IPS-11a (cell line): ENCODE data around the gene STBD1.
"Not testable (repeated sequence)": the region's sequence is repeated elsewhere in the genome, so short reads cannot be mapped to it uniquely, and the experiment has no call there.

Experiments used
- H3K4me3 ChIP-seq: one replicate; pipeline ENCODE4 v1.5.1; 2013; ENCODE audit warnings: low read depth, low read length, control low read depth

Gene STBD1

DNA sequence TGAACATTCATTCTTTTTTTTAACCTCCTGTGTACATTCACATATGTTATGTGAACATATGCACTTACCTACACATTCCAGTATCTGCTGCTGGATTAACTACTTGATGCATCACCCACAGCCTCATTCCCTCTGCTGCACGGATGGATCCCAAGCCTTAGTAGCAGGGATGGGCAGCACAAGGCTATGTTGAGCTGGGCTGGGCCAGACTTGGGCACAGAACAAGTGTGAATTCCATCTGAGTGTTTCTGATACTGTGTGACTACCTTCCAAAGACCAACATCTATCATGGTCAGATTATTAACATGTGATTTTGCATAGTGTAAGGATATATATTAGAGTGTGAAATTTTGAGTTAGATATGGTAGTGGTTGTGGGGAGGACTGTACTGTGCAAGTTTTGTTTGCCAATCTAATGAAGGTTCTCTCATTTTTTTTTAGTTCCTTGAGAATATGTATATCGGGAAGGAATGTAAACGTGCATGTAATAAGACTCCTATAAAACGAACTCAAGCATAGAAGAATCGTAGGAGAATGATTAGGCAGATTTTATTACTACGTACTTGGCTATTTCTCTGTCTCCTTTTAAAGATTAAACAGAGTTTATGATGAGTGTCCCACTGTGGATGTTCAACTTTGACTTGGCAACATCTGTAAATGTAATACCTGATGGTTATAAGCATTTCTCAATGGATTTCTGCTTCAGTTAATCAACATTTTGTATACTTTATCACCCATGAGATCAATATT, 23.4 kb upstream of the STBD1 start:
- no peak overlapping the region for H3K4me3 ChIP-seq

DNA sequence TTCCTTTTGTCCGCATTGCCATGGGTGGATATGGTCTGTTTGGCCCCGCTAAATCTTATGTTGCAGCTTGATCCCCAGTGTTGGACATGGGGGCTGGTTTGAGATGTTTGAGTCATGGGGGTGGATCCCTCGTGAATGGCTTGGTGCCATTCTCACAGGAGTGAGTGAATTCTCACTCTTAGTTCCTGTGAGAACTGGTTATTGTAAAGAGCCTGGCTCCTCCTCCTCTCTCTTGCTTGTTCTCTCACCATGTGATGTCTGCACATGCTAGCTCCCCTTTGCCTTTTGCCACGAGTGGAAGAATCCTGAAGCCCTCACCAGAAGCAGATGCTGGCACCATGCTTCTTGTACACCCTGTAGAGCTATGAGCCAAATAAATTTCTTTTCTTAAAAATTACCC, 22.6 kb upstream of the STBD1 start:
- H3K4me3 ChIP-seq = no peak overlapping the region

DNA sequence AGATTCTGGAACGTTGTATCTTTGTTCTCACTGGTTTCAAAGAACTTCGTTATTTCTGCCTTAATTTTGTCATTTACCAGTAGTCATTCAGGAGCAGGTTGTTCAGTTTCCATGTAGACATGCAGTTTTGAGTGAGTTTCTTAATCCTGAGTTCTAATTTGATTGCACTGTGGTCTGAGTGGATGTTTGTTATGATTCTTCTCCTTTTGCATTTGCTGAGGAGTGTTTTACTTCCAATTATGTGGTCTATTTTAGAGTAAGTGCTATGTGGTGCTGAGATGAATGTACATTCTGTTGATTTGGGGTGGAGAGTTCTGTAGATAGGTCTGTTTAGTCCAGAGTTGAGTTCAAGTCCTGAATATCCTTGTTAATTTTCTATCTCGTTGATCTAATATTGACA, 18.7 kb upstream of the STBD1 start:
- not testable (repeated sequence) for H3K4me3 ChIP-seq

DNA sequence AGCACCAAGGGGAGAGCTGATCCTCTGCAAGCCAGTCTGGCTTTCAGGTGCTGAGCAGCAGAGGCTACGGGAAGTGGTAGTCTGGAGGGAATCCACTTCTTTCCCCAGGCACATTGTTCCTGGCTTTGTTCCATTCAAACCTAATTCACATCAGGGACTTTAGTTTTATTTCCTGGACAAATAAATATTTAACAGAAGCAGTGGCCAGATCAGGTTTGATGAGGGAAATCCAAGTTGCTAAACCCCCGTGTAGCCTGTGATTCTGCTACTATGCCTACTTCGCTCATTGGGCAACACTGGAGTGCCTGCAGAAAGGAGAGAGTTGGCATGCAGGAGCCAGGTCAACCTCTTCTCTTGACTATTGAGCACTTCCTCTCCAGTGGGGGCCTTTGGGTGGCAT, 13.8 kb upstream of the STBD1 start:
- no peak overlapping the region for H3K4me3 ChIP-seq

DNA sequence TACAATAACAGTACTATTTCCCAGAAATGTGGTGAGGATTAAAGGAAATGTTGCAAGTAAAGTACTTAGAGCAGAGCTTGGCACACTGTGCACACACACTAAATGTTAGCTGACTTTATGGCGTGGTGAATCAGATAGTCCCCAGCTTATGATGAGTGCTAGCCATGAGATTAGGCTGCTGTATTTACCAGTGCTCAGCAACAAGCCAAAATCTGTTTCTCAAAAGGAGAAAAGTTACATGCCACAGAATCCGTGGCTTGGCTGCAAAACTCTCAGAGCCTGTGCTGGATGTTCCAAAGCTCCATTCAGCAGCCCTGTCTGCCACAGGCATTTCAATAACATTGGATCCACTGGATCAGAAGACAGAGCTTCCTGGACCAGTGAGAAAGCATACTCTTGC, 12.8 kb upstream of the STBD1 start:
- no peak overlapping the region for H3K4me3 ChIP-seq

DNA sequence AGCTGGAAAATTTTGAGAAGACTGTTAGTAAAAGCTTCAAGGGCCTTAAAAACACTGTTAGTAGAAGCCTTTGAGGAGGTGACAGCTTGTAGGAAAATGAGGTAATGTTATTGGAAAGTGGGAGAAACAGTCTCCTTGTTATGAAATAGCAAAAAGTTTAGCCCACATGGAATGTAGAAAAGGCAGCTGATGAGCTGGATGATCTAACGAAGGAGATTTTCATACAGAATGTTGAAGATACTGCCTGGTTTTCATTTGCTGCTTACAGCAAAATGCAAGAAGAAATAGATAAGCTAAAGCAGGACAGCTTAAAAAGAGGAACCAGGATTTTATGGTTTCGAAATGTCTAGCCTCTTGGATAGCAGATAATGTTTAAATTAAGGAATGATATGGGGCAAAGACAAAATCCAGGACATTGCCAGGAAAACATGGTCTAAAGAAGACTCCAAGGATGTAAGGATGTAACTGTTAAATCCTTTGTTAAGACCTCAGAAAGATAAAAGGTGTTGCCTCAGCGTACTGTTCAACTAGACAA, 10.2 kb upstream of the STBD1 start:
- no peak overlapping the region for H3K4me3 ChIP-seq

DNA sequence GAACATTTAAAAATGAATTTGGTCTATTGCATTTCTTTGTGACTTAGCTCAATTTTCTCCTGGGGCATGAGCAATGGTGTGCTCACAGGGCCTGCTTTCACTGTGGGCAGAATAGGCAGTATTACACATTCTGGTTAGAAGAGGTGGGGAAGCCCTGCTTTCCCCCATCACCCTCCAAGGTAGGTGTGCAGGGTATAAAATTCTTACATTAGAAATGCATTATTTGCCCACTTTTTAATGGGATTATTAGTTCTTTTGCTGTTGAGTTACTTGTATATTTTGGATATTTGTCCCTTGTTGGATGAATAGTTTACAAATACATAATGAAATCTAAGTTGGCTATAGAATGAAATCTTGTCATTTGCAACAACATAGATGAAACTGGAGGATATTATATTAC, 8.3 kb upstream of the STBD1 start:
- no peak overlapping the region for H3K4me3 ChIP-seq

DNA sequence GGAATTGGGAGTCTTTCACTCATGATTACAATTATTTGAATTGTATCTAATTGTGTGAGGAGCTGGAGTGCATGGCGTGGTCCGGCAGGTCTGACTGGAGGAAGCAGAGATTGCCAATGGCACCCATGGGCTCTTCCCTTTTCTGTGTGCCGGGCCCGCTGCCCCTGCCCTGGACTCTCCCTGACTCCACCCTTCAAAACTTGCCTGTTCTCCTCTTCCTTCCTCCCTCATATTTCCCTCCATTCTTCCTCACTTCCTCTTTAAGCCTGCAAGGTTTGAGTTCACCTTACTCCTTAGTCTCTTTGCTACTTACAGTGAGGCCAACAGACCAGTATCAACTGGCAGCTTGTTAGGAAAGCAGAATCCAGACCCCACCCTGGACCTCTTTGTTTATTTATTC, 6.5 kb upstream of the STBD1 start:
- no peak overlapping the region for H3K4me3 ChIP-seq

DNA sequence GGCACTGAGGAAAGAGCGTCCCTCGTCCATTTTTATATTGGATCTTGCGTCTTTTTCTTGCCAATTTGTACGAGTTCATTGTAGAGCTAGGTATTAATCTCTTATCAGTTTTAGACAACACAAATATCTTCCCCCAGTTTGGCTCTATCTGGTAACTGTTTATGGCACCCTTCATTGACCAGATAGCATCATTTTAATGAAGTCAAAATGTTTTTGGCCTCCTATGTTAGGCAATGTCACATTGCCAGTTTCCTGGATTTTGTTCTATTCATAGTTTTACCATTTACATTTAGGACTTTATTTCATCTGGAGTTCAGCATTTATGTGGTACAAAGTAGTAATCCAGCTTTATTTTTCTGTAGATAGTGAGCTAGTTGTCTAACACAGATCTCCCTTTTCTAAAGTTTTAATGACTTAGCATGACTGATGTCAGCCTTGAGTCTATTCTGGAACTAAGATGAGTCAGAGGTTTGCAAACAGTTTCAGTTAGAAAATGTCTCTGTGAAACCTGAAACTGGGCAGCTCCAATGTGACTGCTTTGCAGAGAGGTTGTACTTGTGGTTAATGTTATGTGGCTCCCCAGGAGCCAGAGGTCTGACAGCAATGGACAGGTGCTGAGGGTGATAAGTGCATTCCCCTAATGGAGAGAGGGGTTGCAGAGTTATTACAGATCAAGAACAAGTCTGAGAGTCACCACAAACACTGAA, 5.3 kb upstream of the STBD1 start:
- no peak overlapping the region for H3K4me3 ChIP-seq

DNA sequence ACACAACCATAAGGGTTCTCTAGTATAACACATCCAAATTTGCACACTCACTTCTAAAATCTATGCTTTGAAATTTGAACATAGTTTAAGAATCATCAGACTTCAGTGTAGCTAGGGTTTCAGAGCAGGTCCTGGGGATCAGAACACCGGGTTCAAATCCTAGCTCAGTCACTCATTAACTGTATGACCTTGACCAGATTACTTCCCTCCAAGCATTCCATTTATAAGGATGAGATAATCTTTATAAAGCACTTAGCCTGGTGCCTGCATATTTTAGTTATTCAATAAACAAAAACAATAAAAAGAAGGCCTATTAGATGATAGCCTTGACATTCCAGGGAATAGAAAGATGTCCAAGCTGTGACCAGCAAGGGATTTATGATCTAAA, 4.8 kb upstream of the STBD1 start:
- no peak overlapping the region for H3K4me3 ChIP-seq

DNA sequence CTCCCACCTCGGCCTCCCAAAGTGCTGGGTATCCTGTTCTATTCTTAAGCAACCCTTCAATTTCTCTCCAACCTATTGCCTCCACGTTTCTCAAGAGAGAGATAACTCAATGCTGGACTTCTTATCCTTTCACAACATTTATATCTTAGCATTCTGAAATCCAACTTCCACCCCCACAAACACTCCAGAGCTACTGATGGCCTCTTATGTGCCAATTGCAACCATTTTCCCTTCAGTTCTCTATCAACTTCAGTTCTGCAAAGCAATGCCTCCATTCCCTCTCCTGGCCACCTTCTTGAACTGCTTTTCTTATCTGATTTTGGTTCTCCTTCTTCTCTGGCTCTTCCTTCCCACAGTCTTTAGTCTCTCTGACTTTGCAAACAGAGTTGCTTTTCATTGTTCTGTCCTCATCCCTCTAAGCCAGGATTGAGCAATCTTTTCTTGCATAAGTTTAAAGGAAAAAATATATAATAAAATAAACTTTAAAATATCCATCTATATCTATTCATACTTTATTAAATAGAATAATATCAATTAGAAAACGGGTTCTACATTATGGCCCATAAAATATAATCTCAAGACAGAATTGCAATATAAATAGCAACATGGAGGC, 3.6 kb upstream of the STBD1 start:
- H3K4me3 ChIP-seq = no peak overlapping the region

DNA sequence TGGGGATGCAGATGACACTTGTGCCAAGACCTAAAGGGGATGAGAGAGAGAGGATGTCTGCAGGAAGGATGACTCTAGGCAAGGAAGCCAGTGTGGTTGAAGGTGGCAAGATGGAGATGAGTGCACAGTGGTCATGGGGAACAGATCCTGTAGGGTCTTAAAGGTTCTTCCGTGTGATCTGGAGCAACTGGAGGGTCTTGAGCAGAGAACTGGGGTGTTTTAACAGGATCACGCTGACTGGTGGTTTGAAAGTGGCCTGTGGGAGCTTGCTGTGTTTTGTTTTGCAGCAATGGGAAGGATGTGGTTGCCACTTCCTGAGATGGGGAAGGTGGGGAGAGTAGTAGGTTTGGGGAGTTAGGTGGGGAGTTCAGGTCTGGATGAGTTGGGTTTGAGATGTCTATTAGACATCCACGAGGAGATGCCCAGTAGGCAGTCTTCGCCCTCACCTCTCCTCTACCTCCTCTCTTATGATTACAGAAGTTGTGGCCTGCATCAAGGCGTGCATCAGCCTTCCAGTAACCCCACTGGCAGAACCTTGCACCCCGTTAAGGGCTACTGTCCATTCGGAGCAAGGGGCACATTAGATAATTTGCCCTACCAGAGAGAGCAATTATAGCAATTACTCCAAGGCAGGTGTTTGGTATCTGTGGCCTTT, 1.4 kb upstream of the STBD1 start:
- H3K4me3 ChIP-seq = no peak overlapping the region

DNA sequence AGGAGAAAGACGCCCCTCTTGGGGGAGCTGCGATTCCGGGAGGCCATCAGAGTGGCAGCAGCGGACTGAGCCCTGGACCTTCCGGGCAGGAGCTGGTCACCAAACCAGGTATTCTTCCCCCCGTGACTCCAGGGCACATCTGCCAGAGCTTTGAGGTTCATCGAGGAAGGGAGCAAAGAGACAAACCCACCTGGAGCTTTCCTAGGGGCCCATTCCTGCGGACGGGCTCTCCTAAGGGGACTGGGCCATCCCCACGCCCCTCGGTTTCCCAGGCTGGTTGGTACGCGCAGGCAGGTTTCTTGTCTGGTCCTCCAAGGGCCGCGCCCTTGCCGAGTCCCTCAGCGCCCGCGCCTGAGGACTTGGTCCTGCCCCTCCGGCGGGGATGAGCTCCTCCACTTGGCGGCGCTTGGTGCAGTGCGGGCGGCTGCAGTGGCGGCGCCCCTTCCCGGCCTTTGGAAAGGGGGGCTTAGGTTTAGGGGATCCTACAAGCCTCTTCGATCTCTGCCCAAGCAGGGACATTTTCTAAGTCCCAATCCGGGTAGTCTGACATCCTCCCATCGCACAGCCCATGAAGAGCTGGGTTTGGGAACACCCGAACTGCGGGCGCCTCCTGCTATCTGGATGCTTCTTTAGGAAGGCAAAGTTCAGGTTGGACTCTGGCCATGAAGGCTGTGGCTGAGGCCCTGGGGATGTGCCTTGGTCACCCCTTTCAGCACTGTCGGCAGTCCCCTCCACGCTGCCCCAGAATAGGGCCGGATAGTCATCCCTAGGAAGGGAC, 538 bp downstream of the STBD1 start:
- H3K4me3 ChIP-seq = peak overlapping the region; percentile 70

DNA sequence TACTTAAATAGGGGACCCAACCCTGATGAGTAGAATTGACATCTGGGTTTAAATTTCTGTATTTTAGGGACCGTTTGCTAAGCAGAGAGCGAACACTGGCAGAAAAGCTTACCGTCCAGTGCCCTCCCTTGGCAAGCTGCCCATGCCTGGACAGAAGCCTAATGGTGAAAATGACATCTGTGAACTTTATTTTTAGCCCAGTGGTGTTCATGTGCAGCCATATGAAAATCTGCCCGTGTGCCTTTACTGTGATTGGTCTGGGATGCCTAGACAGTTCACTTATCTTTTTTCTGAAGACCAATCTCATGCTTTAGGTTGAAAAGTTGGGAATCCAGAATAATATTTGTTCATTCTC, 1.1 kb downstream of the STBD1 start:
- H3K4me3 ChIP-seq = peak overlapping the region; percentile 70

DNA sequence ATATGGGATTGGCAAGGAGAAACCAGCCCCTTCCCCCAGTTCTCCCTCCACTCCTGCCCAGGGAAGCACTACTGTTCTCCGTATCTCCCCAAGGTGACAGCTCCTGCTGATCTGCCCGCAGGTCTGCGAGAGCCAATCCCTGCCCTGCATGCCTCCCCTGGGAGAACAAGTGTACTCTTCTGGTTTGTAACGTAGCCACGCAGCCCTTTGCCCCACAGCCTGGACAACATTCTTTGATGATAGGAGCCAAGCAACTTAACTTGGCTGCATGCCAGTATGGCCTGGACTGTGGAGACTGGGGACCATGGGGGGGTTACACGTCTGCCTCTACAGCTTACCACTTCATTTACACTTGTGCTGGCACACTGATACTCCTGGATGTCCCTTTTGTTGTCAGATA, 2.0 kb downstream of the STBD1 start:
- H3K4me3 ChIP-seq = no peak overlapping the region

DNA sequence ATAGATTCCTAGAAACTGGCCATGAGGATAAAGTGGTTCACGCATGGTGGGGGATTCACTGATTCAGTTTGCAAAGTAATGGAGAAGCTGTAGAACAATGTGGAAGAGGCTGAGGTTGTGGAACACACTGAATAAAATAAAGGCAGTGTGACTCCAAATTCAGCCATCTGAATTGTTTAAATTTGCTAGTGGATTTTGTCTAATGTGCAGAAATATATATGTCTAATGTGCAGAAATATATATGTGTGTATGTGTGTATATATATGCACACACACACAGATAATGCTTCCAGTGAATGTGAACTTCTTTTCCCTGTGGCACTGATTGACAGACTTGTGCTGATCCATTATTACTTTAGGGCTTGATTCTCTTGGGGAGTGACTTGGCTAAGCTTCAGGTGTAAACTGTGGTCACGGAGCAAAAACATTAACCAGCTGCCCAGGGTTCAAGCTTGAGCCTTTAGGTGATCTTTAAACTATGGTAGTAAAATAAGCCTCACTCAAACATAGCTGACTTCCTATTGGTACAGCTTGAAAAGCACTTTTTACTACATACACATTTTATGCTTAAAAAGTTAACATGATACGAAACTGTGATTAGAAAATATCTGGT, 3.5 kb downstream of the STBD1 start:
- no peak overlapping the region for H3K4me3 ChIP-seq

DNA sequence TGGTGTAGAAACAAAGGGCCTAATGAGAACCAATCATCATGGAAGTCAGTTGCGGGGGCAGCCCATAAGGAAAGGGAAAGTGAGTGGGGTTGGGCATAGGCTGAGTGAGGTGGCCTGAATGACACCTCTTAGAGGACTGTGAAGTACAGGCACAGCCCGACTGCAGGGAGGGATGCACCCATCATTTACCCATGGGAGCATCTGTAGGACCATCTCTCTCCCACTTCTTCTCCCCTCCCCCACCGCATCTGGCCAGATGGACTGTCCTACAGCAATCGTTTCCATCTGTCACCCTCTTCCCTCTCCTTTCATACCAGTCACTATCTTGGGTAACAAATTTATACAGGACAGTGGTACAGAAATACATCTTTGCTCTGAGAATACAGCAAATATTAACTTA, 4.2 kb downstream of the STBD1 start:
- H3K4me3 ChIP-seq = no peak overlapping the region

DNA sequence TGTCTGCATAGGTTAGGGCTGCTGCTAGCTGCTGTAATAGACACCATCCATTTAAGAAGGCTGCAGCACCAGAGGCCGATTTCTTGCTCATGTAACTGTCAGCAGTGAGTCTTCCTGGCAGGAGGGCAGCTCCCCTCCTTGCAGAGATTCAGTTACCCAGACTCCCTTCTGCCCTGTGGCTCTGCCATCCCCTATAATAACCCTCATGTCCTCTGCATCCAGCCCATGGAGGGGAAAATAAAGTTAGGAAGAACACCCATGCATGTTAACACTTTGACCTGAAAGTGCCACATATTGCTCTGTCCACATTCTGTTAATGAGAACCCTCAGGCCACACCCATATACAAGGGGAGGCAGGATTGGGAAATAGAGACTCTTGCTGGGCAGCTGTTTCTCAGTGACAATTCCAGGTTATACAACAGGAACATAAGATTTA, 5.4 kb downstream of the STBD1 start:
- no peak overlapping the region for H3K4me3 ChIP-seq

DNA sequence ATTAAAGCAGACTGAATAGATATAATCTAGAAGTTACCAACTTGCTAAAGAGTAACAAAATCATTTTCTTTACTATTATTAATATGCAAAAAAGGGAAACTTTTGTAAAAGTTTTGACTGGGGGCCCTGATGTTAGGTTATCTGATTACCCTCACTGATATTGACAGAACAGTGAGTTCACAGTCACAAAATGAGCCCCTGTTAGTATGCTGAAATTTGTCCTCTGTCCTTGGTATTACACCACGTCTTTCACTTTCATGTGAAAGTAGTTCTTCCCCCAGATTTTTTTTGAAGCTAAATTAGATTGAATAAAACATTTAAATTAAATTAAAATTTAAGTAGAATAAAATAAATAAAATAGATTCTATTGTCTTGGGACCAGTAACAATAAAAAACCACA, 5.9 kb downstream of the STBD1 start:
- H3K4me3 ChIP-seq = no peak overlapping the region

DNA sequence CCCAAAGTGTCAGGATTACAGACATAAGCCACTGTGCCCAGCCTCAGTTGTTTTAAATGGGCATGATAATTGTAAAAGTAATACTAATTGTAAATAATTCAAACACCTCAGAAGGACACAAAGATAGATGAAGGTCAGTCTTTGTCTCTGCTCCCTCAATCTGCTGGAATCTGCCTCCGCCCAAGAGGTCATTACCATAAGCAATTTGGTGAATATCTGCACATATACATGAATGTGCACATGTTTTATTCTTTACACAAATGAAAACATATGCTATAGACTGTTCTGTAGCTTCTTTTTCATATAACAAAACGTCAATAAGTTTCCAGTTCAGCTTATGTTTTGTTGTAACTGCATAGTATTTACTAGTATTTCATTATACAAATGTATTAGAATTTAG, 7.0 kb downstream of the STBD1 start:
- H3K4me3 ChIP-seq = no peak overlapping the region
